Measurements from ENCODE around the gene TMEM225.
"Not testable (repeated sequence)": the region's sequence is repeated elsewhere in the genome, so short reads cannot be mapped to it uniquely, and the experiment has no call there.

The TMEM225 gene, protein sequence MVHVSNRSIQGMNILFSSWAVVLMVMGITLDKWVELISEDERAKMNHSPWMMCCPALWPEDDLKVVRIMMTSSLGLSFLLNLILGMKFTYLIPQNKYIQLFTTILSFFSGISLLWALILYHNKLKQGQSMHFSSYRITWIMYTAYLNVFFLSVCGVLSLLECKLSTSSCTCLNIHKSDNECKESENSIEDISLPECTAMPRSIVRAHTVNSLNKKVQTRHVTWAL

GRCh38 chr11:123885570-123885969 is at the start of gene TMEM225:
TMEM225 (minus strand) TSS chr11:123885670; CDS start chr11:123885425, 245 bp downstream.
- no peak for DNase-seq

DNA sequence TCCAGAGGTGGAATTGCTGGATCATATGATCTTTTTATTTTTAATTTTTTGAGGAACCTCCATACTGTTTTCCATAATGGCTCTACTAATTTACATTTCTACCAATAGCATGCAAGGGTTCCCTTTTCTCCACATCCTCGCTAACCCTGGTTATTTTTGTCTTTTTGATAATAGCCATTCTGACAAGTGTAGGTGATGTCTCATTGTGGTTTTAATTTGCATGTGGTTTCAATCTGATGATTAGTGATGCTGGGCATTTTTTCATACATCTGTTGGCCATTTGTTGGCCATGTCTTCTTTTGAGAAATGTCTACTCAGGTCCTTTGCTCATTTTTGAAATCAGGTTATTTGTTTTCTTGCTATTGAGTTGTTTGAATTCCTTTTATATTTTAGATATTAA is 38.6 kb upstream of the TMEM225 start:
- no peak for DNase-seq

DNA sequence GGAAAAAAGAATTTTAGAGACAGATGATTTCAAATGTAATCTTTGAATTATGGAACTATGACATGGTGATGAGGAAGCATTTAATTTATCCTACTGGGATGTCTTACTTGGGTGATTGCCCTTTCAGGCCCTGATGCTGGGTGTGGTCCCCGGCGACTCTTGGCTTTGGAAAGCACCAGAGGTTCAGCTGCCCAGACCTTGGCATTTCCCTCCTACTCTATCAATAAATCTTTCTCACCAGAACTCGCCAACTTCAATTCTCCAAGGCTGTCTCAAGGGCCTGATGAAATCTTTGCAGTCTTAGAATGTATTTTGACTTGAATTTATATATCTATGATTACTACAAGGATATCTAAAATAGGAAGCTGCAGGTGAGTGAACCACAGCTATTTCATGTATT is 35.5 kb upstream of the TMEM225 start:
- DNase-seq, result no peak

DNA sequence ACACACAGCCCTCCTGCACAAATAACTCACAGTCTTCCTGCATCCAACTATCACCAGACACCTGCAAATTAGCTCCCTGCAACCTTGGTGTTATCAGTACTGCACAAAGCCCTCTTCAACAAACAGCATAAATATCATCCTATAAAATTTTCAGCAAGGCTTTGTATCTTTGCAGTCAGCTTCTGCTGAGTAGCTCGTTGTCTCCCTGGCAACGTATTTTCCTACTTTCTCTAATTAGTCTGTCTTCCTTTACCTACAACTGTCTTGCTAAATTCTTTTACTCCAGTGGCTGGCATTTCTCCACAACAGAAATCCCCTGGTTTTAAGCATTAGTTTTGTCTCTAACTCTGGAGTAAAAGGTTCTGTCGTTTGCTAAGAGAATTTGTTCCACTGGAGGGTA is 20.4 kb upstream of the TMEM225 start:
- no peak for DNase-seq

- no peak for DNase-seq
Observed at GRCh38 chr11:123904932-123905331, 19.5 kb upstream of the TMEM225 start.

GRCh38 chr11:123903932-123904331 is 18.5 kb upstream of the TMEM225 start:
- DNase-seq, result no peak

DNA sequence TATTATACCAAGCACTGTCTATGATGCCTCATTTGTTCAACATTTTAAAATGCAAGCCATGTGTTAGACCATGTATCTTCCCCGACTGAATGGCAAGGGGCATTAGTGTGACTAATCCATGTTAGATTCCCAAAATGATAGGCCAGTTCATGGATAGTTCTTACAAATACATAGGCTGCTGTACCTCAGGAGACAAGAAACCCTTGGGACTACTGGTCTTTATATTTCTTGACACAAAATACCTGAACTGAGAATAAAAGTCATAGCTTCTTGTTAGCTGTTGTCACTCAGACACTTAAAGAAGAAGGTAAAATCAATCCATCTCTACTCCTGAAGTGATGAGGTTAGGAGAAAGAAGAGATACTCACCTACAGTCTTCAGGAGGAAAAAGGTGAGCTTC is 16.4 kb upstream of the TMEM225 start, which contains the start of gene OR8D4:
Gene OR8D4 (plus strand): TSS at position 301 of the 400 bp plus-strand sequence. CDS start 4,265 bp downstream, outside the sequence.
- no peak for DNase-seq

DNA sequence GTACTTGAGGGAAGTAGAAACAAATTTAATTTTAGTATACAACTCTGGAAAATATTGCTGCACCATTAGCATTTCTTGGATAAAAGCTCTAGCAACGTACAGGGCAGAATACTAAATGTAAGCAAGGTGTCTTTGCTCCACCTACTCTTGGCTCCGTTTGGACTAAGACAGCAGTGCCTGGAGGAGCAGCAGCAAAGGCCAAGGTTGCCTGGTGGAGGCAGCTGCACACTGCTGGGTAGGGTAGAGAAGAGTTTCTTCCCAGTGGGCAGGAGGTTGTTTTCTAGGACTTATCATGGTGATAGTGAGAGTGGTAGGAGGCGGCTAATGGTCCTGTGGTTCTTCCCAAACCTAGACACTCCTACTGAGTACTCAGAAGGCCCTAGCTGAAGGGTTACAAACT is 14.3 kb upstream of the TMEM225 start:
- no peak for DNase-seq

GRCh38 chr11:123892031-123892430 is 6.6 kb upstream of the TMEM225 start:
- DNase-seq, result no peak

DNA sequence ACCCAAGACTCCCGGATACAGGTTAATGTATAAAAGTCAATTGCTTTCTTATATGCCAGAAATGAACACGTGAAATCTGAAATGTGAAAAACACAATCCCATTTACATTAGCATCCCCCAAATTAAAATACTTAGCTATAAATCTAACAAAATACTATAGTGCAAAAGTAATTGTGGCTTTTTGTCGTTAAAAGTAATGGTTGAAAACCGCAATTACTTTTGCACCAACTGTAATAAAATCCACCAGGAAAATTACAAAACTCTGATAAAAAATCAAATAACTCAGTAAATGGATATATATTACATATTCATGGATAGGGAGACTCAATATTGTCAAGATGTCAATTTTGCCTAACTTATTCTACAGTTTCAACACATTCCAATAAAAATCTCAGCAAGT is 4.6 kb downstream of the TMEM225 start:
- no peak for DNase-seq

DNA sequence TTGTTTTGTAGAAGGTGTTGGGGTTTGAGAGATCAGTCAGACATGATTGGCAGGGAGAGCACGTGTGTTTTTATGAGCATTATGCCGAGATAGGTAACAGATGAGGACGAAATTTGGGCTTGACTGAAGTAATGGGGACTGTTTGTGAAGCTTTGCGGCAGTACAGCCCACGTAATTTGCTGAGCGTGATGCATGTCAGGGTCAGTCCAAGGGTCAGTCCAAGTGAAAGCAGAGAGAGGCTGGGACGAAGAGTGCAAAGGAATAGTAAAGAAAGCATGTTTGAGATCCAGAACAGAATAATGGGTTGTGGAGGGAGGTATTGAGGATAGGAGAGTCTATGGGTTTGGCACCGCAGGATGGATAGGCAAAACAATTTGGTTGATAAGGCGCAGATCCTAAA is 17.7 kb downstream of the TMEM225 start:
- not testable (repeated sequence) for DNase-seq

DNA sequence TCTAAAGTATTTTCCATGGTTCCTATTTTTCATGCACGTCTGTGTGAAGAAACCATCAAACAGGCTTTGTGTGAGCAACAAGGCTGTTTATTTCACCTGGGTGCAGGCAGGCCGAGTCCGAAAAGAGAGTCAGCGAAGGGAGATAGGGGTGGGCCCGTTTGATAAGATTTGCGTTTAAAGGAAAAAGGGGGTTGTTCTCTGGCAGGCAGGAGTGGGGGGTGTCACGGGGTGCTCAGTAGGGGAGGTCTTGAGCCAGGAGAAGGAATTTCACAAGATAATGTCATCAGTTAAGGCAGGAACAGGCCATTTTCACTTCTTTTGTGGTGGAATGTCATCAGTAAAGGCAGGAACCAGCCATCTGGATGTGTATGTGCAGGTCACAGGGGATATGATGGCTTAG is 20.2 kb downstream of the TMEM225 start:
- DNase-seq, result not testable (repeated sequence)

DNA sequence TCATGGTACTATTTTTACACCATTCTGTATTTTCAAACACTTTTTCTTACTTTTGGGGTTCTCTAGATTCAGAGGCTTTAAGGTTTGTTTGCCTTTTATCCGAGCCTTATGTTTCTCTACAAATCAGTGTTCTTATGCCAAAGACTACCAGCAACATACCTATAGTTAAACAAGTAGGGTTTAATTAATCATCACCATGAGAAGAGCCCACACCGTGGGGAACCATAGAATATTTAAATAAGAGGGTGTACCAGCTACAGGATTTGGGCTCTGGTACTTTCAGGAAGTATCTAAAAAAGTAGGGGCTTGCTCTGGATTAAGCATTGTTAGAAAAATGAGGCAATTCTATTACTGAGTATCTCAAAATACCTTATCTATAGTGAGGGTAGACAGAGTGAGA is 25.7 kb downstream of the TMEM225 start:
- DNase-seq, result no peak

- no peak for DNase-seq
Observed at GRCh38 chr11:123856444-123856843, 29.0 kb downstream of the TMEM225 start.

DNA sequence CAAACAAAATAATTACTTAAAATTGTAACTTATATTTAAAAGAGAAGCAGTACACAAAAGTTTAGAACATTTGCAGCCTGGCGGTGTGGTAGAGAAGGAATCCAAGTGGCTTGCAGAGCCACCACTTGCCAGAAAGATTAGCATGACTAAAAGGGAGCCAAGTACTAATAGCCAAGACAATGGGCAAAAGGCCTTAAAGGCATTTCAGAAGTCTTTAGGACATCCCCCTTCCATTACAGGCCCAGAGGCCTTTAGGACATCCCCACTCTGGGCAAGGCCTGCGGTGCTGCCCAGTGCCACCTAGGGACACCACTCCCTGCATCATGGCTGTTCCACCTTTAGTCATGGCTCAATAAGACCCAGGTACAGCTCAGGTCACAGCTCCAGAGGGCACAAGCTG is 32.4 kb downstream of the TMEM225 start:
- DNase-seq, result no peak

DNA sequence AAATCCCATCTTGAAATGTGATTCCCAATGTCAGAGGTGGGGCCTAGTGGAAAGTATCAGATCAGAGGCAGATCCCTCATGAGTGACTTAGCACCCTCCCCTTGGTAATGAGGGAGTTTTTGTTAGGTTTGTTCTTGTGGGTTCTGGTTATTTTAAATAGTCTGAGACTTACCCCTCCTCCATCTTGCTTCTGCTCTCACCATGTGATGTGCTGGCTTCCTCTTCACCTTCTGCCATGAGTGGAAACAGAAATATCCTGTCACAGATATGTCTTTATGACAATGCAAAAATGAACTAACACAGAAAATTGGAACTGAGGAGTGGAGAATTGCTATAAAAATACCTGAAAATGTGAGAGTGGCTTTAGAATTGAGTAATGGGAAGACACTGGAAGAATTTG is 33.1 kb downstream of the TMEM225 start:
- no peak for DNase-seq

DNA sequence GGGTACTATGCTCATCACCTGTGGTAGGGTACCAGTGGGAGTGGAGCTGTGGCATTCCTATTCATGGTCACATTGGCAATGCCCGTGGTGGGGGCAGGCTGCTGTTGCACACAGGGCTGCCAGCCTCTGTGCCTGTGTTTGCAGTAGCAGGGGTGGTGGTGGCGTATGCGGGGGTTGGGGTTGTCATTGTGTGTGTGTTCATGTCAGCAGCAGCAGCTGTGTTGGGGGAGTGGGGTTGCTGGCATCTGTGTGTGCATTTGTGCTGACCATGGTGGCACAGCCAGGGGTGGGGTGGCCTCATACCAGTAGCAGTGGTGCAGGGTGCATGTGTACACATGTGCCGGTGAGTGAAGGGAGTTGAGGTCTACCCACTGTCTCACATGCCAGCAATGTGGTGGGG is 34.4 kb downstream of the TMEM225 start:
- DNase-seq, result no peak

DNA sequence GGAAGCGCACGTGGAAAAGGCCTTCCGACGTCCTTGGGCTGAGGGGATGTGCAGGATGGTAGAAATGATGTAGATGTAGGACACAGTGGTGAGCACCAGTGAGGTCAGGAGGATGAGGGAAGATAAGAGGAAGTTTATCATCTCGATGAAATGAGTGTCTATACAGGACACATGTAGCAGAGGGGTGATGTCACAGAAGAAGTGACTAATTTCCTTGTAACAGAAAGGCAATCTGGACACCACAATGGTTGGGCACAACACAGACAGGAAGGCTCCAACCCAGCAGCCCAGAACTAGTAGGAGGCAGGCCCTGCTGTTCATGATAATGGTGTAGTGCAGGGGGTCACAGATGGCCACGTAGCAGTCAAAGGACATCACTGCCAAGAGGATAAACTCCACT is 44.3 kb downstream of the TMEM225 start:
- no peak for DNase-seq

GRCh38 chr11:123839131-123839530 is 46.3 kb downstream of the TMEM225 start:
- DNase-seq, result no peak

DNA sequence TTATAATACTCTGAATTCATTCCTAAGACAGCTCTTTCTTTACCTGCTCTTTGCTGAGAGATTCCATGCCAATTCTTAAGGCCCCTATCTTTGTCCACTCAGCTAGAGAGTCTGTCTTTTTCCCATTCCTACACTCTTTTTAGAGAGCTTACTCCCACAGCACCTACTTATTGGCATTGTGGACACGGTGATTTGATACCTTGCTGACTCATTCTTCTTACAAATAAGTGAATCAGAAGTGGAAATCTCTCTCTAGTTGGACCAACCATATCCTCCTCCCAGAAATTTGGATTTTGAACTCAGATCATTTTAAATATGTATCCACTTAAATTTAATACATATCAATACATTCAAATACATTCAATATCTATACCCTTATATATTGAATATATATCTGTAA is 46.8 kb downstream of the TMEM225 start:
- DNase-seq, result no peak

GRCh38 chr11:123838199-123838598 is 47.3 kb downstream of the TMEM225 start:
- DNase-seq, result no peak

DNA sequence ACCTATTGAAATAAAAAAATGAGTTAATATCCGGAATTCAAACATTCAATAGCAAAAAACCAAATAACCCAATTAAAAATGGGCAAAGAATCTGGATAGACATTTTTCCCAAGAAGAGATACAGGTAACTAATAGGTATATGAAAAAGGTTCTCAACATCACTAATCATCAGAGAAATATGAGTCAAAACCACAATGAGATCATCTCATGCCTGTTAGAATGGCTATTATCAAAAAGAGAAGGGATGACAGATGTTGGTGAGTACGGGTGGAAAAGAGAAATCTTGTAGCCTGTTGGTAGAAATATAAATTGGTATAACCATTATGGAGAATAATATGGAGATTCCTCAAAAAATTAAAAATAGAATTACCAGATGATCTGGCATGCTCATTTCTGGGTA is 52.4 kb downstream of the TMEM225 start:
- no peak for DNase-seq

Data from GOT3 (cell line).